ENCODE measurements around the gene JMJD8.
"Not testable (repeated sequence)": the region's sequence is repeated elsewhere in the genome, so short reads cannot be mapped to it uniquely, and the experiment has no call there.

JMJD8 gene

GRCh38 chr16:708959-709358 is 24.8 kb upstream of the JMJD8 start:
- DNase-seq, result no peak

GRCh38 chr16:708019-708418 is 23.9 kb upstream of the JMJD8 start:
- no peak for DNase-seq

GRCh38 chr16:707062-707538 is 23.0 kb upstream of the JMJD8 start:
- peak; percentile 25 to 69 (median 66) for DNase-seq

- DNase-seq, result peak; percentile 41 to 81 (median 79)
Observed at GRCh38 chr16:706189-707061, 22.3 kb upstream of the JMJD8 start.

GRCh38 chr16:705431-706188 is 21.5 kb upstream of the JMJD8 start, which contains the start of gene FBXL16:
Gene FBXL16, minus strand, starts transcription at chr16:705801. Its CDS starts 8,396 bp downstream, at chr16:697405.
- DNase-seq, result peak; percentile 88 to 98 (median 92)

GRCh38 chr16:704552-705380 is 20.6 kb upstream of the JMJD8 start:
- DNase-seq, result peak in 2 of 3 experiments; percentile 47 to 54

- DNase-seq, result no peak
Observed at GRCh38 chr16:704047-704446, 19.9 kb upstream of the JMJD8 start.

- DNase-seq, result no peak
Observed at GRCh38 chr16:703406-703805, 19.3 kb upstream of the JMJD8 start.

GRCh38 chr16:702341-702740 is 18.2 kb upstream of the JMJD8 start:
- DNase-seq, result no peak

- no peak for DNase-seq
Observed at GRCh38 chr16:700684-701584, 16.8 kb upstream of the JMJD8 start.

GRCh38 chr16:698911-699671 is 15.0 kb upstream of the JMJD8 start:
- no peak for DNase-seq

- DNase-seq, result peak; percentile 86 to 96 (median 94)
Observed at GRCh38 chr16:695355-696089, 11.4 kb upstream of the JMJD8 start.

- DNase-seq, result no peak
Observed at GRCh38 chr16:694863-695354, 10.8 kb upstream of the JMJD8 start.

- DNase-seq, result peak in 2 of 3 experiments; percentile 55 to 59
Observed at GRCh38 chr16:694187-694862, 10.2 kb upstream of the JMJD8 start.

GRCh38 chr16:693766-694165 is 9.6 kb upstream of the JMJD8 start:
- no peak for DNase-seq

GRCh38 chr16:693364-693763 is 9.2 kb upstream of the JMJD8 start:
- DNase-seq, result no peak

GRCh38 chr16:692356-693108 is 8.4 kb upstream of the JMJD8 start:
- no peak for DNase-seq

GRCh38 chr16:691242-691641 is 7.1 kb upstream of the JMJD8 start:
- not testable (repeated sequence) for DNase-seq
